ENCODE measurements around the gene ANKRD29. TPM values are rescaled to one million over a fixed set of nuclear protein-coding genes. Genes with fewer than 3 reads are reported as not detected.
"Not testable (repeated sequence)": the region's sequence is repeated elsewhere in the genome, so short reads cannot be mapped to it uniquely, and the experiment has no call there.

The ANKRD29 gene
- total RNA-seq, 1 experiment from 2014 or later: 2.4 TPM

DNA sequence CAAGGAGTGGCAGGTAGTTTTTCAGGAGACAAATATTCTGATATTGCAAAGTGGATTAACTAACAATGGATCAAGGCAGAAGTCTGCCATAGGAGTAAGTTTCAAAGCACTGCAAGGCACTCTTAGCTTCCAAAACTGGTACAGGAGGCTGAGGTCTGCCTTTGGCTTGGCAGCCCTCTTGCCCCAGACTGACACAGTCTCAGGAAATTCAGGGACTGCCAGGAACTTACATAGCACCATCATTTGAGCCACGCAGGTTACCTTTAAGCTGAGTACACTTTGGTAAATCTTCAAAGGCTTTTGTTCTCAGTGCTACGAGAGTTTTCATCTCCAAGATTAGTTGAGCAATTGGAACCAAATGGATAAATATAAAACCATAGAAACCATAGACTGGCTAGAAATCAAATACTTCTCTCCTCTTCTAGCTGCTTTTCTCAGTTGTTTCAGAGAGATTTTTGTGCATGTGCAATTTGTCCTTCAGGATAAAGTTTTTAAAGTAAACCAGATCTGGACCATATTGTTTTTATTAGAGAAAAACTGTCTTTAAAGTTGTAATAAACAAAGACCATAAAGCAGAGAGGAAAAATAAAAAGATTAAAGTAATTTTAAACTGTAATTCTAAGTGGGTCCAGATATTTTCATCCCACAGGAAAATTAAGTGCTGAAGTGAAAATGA, 18.8 kb downstream of the ANKRD29 start:
- peaks cover 4% of the 10 kb centered on the region for H3K36me3 Mint-ChIP-seq (ENCODE audit: insufficient read depth, unreplicated experiment)
- ChIA-PET POLR2A (interaction anchor here (0.7 kb wide), 1 partner anchor 9 kb away, joined by 3 read pairs; no protein-coding TSS in a partner anchor), CTCF (interaction anchor here (0.7 to 1.4 kb wide), 3 partner anchors 8 to 274 kb away, joined by 3 to 6 read pairs (median 3); no protein-coding TSS in a partner anchor)
- H3K9me3 Mint-ChIP-seq (ENCODE audit: unreplicated experiment): no peaks in the 10 kb centered on the region
- H3K4me3 Mint-ChIP-seq (ENCODE audit: unreplicated experiment): no peak overlapping the region
- no peaks in the 10 kb centered on the region for H3K4me1 Mint-ChIP-seq (ENCODE audit: insufficient read depth, unreplicated experiment)
- intact Hi-C loops (cut with micrococcal nuclease): no loop called here
- no TSS peak for BruUV-seq (replicated peaks)
- no peak for DNase-seq (ENCODE audit: unreplicated experiment)
- H3K27ac Mint-ChIP-seq (ENCODE audit: low read depth, unreplicated experiment): no peak overlapping the region
- TF ChIP-seq, protein P1, sequence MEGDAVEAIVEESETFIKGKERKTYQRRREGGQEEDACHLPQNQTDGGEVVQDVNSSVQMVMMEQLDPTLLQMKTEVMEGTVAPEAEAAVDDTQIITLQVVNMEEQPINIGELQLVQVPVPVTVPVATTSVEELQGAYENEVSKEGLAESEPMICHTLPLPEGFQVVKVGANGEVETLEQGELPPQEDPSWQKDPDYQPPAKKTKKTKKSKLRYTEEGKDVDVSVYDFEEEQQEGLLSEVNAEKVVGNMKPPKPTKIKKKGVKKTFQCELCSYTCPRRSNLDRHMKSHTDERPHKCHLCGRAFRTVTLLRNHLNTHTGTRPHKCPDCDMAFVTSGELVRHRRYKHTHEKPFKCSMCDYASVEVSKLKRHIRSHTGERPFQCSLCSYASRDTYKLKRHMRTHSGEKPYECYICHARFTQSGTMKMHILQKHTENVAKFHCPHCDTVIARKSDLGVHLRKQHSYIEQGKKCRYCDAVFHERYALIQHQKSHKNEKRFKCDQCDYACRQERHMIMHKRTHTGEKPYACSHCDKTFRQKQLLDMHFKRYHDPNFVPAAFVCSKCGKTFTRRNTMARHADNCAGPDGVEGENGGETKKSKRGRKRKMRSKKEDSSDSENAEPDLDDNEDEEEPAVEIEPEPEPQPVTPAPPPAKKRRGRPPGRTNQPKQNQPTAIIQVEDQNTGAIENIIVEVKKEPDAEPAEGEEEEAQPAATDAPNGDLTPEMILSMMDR (IDR thresholded peaks at IDR 0.05; ENCODE audit: unreplicated experiment): no peak
- H3K27me3 Mint-ChIP-seq (ENCODE audit: insufficient read depth, unreplicated experiment): no peaks in the 10 kb centered on the region

DNA sequence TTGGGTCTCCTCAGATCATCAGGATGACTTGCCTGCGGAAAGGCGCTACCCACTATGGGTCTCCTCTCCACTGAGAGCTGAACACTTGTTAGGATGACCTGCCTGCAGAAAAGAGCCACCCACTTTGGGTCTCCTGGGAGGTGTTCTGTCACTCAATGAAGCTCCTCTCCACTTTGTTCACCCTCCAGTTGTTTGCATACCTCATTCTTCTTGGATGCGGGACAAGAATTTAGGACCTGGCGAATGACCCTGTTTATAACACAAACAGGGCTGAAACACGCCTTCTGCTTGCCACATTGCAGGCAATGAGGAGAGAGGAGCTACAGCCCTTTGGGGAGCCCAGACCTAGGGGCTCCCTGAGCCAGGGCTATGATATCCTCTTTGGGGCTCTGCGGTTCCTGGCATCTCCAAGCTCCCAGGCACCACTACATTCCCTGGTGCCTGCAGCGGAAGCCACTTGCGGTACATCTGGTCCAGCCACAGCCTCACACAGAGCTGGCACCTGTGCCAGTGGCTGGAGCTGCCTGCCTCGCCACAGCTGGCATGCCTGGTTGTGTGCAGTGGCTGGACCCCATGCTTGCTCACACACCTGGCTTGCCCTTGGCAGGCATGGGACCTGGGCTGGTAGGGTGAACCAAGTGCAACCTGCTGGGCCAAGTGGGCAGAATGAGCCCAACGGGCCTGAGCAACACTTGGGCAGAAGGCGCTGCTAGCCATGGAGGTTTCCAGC, 20.6 kb downstream of the ANKRD29 start:
- TF ChIP-seq, protein P1 (IDR thresholded peaks at IDR 0.05; ENCODE audit: unreplicated experiment): no peak
- ChIA-PET CTCF (interaction anchor here (0.5 to 1.7 kb wide), 5 partner anchors 10 to 61 kb away, joined by 3 to 6 read pairs (median 3); no protein-coding TSS in a partner anchor), POLR2A (interaction anchor here (2.3 kb wide), 1 partner anchor 9 kb away, joined by 7 read pairs; no protein-coding TSS in a partner anchor)
- intact Hi-C loops (cut with micrococcal nuclease): no loop called here
- Mint-ChIP-seq H3K27me3 (ENCODE audit: insufficient read depth, unreplicated experiment) (no peaks in the 10 kb centered on the region), H3K36me3 (ENCODE audit: insufficient read depth, unreplicated experiment) (no peaks in the 10 kb centered on the region), H3K4me3 (ENCODE audit: unreplicated experiment) (no peak overlapping the region), H3K27ac (ENCODE audit: low read depth, unreplicated experiment) (no peak overlapping the region), H3K4me1 (ENCODE audit: insufficient read depth, unreplicated experiment) (no peaks in the 10 kb centered on the region), H3K9me3 (ENCODE audit: unreplicated experiment) (no peaks in the 10 kb centered on the region)
- BruUV-seq (replicated peaks): no TSS peak
- DNase-seq (ENCODE audit: unreplicated experiment): no peak

DNA sequence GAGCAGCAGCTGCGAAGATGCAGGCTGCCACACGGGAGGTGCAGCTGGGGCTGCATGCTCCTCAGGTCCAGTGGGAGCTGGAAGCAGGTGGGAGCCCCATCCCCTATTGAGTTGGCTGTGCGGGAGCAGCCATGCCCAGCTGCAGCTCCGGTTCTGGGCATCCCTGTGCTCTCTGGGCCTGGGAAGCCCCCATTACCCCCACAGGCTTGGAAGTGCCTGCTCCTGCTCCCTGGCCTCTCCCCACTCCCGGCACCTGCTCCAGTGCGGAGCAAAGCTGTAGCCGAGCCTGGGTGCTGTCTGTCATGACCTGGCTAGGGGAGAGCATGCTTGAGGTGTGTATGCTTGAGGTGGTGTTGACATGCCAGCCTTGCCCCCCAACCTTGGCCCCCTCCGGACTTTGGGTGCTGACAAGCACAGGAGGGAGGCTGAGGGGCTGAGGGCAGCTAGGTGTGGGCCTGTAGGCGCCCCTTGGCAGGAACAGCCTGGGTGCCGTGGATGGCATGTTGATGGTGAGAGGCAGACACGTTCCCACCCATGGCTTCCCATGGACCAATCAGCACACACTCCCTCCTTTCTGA, 21.5 kb downstream of the ANKRD29 start:
- DNase-seq (ENCODE audit: unreplicated experiment): no peak
- intact Hi-C loops (cut with micrococcal nuclease): no loop called here
- H3K27me3 Mint-ChIP-seq (ENCODE audit: insufficient read depth, unreplicated experiment): no peaks in the 10 kb centered on the region
- CTCF ChIA-PET: interaction anchor here (1.4 to 1.7 kb wide), 2 partner anchors 15 to 62 kb away, joined by 3 to 6 read pairs; no protein-coding TSS in a partner anchor
- no peaks in the 10 kb centered on the region for H3K9me3 Mint-ChIP-seq (ENCODE audit: unreplicated experiment)
- POLR2A ChIA-PET: interaction anchor here (0.9 to 2.3 kb wide), 2 partner anchors 10 to 14 kb away, joined by 3 to 7 read pairs; no protein-coding TSS in a partner anchor
- H3K27ac Mint-ChIP-seq (ENCODE audit: low read depth, unreplicated experiment): no peak overlapping the region
- H3K4me3 Mint-ChIP-seq (ENCODE audit: unreplicated experiment): no peak overlapping the region
- TF ChIP-seq, protein P1 (IDR thresholded peaks at IDR 0.05; ENCODE audit: unreplicated experiment): no peak
- BruUV-seq (replicated peaks): no TSS peak
- no peaks in the 10 kb centered on the region for H3K4me1 Mint-ChIP-seq (ENCODE audit: insufficient read depth, unreplicated experiment)
- H3K36me3 Mint-ChIP-seq (ENCODE audit: insufficient read depth, unreplicated experiment): no peaks in the 10 kb centered on the region

DNA sequence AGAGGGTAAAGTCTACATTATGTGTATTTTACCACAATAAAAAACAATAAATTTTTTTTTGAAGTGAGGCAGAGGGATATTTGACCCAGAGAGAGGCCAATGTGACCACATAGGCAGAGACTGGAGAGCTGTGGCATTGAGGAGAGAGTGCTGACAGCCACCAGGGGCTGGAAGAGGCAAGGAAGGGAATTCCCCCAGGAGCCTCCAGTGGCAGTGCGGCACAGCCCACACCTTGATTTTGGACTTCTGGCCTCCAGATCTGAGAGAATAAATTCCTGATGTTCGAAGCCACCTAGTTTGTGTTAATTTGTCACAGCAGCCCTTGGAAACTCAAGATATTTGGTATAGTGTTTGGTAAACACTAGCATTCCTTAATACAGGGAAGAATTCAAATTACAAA, 22.7 kb downstream of the ANKRD29 start:
- intact Hi-C loops (cut with micrococcal nuclease): no loop called here
- no peak for DNase-seq (ENCODE audit: unreplicated experiment)
- no peaks in the 10 kb centered on the region for H3K27me3 Mint-ChIP-seq (ENCODE audit: insufficient read depth, unreplicated experiment)
- ChIA-PET CTCF (interaction anchor here (3.2 kb wide), 1 partner anchor 63 kb away, joined by 11 read pairs; no protein-coding TSS in a partner anchor), POLR2A (interaction anchor here (0.9 to 2.3 kb wide), 2 partner anchors 11 to 13 kb away, joined by 3 to 7 read pairs; no protein-coding TSS in a partner anchor)
- no peaks in the 10 kb centered on the region for H3K36me3 Mint-ChIP-seq (ENCODE audit: insufficient read depth, unreplicated experiment)
- H3K27ac Mint-ChIP-seq (ENCODE audit: low read depth, unreplicated experiment): no peak overlapping the region
- TF ChIP-seq, protein P1 (IDR thresholded peaks at IDR 0.05; ENCODE audit: unreplicated experiment): no peak
- no peak overlapping the region for H3K4me3 Mint-ChIP-seq (ENCODE audit: unreplicated experiment)
- H3K4me1 Mint-ChIP-seq (ENCODE audit: insufficient read depth, unreplicated experiment): peaks cover 9% of the 10 kb centered on the region
- no peaks in the 10 kb centered on the region for H3K9me3 Mint-ChIP-seq (ENCODE audit: unreplicated experiment)
- no TSS peak for BruUV-seq (replicated peaks)

DNA sequence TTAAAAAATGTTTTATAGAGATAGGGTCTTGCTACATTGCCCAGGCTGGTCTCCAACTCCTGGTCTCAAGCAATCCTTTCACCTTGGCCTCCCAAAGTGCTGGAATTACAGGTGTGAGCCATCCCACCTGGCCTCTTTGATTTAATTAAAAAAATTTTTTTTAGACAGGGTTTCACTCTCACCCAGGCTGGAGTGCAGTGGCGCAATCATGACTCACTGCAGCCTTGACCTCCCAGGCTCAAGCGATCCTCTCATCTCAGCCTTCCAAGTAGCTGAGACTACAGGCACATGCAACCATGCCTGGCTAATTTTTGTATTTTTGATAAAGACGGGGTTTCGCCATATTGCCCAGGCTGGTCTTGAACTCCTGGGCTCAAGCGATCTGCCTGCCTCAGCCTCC, 26.3 kb downstream of the ANKRD29 start:
- H3K27me3 Mint-ChIP-seq (ENCODE audit: insufficient read depth, unreplicated experiment); H3K36me3 Mint-ChIP-seq (ENCODE audit: insufficient read depth, unreplicated experiment); H3K9me3 Mint-ChIP-seq (ENCODE audit: unreplicated experiment); H3K27ac Mint-ChIP-seq (ENCODE audit: low read depth, unreplicated experiment); BruUV-seq (replicated peaks); H3K4me3 Mint-ChIP-seq (ENCODE audit: unreplicated experiment): not testable (repeated sequence)
- peak; percentile 75 for DNase-seq (ENCODE audit: unreplicated experiment)
- CTCF ChIA-PET: interaction anchor here (1.2 to 2.0 kb wide), 6 partner anchors 9 to 66 kb away, joined by 3 to 11 read pairs (median 4); no protein-coding TSS in a partner anchor
- intact Hi-C loops (cut with micrococcal nuclease): loop anchor here (5.0 kb wide), 1 partner anchor 51 kb away; the partner anchor contains the start of gene LAMA3
- peaks cover 21% of the 10 kb centered on the region for H3K4me1 Mint-ChIP-seq (ENCODE audit: insufficient read depth, unreplicated experiment)
- POLR2A ChIA-PET: interaction anchor here (1.7 to 3.3 kb wide), 2 partner anchors 9 to 15 kb away, joined by 5 to 18 read pairs; no protein-coding TSS in a partner anchor

Data from MCF 10A (cell line).